DMS 273 treated with DMSO at 0.1 percent for 48 hours (cell line): ENCODE results near the gene BTN1A1.
A peak's percentile ranks its signal among the peaks of the same experiment; 100 is the strongest.
"Not testable (repeated sequence)": the region's sequence is repeated elsewhere in the genome, so short reads cannot be mapped to it uniquely, and the experiment has no call there.

Experiments used
- DNase-seq: peaks from one replicate; lab custom pipeline; 2025; lab: John Stamatoyannopoulos, UW

Gene BTN1A1

GRCh38 chr6:26537160-26537845 is 37.2 kb downstream of the BTN1A1 start:
- peak; percentile 97 for DNase-seq

- DNase-seq, result peak; percentile 92
Measured at GRCh38 chr6:26537846-26538571, 37.9 kb downstream of the BTN1A1 start, which contains the start of gene HMGN4. HMGN4 (plus strand) TSS chr6:26538366; CDS start chr6:26545207, 6,841 bp downstream.

GRCh38 chr6:26538572-26538902 is 38.4 kb downstream of the BTN1A1 start:
- DNase-seq, result no peak

GRCh38 chr6:26539071-26539615 is 39.0 kb downstream of the BTN1A1 start:
- no peak for DNase-seq

GRCh38 chr6:26541579-26541978 is 41.5 kb downstream of the BTN1A1 start:
- no peak for DNase-seq

GRCh38 chr6:26543953-26544352 is 43.9 kb downstream of the BTN1A1 start:
- DNase-seq, result no peak

- DNase-seq, result no peak
Measured at GRCh38 chr6:26544473-26544872, 44.4 kb downstream of the BTN1A1 start.

GRCh38 chr6:26545627-26546026 is 45.5 kb downstream of the BTN1A1 start:
- DNase-seq, result no peak

GRCh38 chr6:26547363-26547762 is 47.3 kb downstream of the BTN1A1 start:
- not testable (repeated sequence) for DNase-seq

GRCh38 chr6:26550250-26550993 is 50.3 kb downstream of the BTN1A1 start:
- DNase-seq, result peak; percentile 48

- DNase-seq, result no peak
Measured at GRCh38 chr6:26552205-26552604, 52.1 kb downstream of the BTN1A1 start.

- no peak for DNase-seq
Measured at GRCh38 chr6:26552640-26553188, 52.6 kb downstream of the BTN1A1 start.

- DNase-seq, result peak; percentile 81
Measured at GRCh38 chr6:26553264-26553634, 53.1 kb downstream of the BTN1A1 start.

GRCh38 chr6:26553635-26554446 is 53.7 kb downstream of the BTN1A1 start:
- peak; percentile 91 for DNase-seq

GRCh38 chr6:26554447-26554696 is 54.3 kb downstream of the BTN1A1 start:
- DNase-seq, result peak; percentile 70

- peak; percentile 56 for DNase-seq
Measured at GRCh38 chr6:26554697-26555504, 54.8 kb downstream of the BTN1A1 start.

GRCh38 chr6:26555505-26556262 is 55.6 kb downstream of the BTN1A1 start:
- DNase-seq, result no peak

GRCh38 chr6:26556263-26557070 is 56.4 kb downstream of the BTN1A1 start:
- peak; percentile 86 for DNase-seq
